ENCODE results near the gene C4orf50.

C4orf50 gene

DNA sequence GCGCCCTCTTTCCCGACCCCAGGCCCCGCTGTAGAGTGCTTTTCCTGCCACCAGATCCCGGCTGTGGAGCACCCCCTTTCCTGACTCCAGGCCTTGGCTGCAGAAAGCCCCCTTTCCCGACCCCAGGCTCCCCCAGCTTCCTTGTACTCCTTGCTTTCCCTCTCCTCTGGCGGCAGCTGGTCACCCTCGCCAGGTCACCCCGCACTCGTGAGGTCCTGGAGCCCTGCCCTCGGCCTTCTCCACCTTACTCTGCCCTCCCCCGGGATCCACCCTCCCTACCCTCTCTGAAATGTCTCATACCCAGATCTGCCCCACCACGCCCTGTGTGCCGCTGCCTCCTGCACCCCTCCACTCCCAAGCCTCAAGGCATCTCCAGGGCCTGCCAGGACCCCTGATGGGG, 25.0 kb upstream of the C4orf50 start:
- no peak for DNase-seq

DNA sequence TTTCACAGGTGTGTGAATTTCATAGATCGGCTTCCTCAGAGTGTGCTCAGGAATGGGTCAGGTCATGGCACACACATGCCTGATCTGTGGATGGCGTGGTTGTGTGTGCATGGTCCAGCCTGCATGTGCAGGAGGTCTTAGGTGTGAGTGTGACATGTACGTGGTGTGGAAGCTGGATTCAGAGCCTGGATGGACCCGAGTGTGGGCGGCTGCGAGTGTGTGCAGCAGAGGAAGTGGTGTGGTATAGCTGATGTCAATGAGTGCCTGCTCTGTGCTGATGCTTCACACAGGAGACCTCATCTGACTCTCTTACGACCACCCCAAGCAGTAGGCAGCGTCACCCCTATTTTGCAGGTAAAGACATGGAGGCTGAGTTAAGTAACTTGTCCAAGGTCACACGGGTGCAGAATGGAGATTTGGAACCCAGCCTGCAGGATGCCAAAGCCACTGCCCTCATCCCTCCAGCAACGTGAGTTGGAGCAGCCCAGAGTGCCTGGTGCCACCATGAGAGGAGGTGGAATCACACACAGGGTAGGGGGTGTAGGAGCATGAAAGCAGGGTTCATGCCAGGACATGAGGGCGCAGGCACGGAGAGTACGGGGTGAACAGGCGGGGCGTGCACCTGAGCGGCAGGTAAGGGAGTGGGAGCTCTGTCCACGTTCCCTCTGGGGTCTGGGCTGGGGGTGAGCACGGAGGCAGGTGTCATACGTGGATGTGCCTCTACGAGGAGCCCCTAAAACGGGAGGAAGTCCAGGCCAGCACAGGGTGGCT, 24.2 kb upstream of the C4orf50 start:
- DNase-seq: no peak

DNA sequence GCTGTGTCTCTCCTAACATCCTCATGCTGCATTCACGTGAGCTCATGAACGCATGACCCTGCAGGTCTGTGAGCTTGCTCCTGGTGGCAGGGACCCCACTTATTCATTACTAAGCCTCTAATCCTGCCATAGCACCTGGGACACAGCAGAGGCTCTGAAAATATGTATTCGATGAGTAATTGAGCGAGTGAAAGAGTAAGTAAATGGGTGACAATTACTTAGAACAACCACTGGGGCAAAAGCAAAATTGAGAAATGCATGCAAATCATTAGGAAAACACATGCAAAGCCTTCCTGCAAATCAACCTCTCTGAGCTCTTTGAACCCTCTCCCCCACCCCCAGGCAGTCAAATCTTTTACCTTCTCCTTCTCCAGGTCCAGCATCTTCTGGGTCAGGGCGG, 23.6 kb upstream of the C4orf50 start:
- DNase-seq: no peak

DNA sequence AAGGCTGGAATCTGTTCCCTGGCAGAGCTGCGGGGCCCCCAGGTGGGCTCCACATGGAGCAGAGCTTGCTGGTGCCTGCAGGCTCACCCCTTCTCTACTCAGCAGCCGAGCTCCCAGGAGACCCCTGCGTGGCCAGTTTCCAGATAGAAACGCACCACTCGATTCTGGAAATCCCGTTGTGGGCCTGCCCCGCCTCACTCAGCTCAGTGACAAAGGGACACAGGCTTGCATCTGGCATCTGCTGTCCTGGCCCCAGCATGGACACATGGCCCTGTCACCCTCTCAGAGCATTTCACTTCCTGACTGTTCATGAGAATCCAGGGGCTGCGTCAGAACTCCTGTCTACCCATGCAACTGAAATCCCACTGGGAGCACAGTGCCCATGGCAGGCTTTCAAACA, 20.5 kb upstream of the C4orf50 start:
- no peak for DNase-seq

DNA sequence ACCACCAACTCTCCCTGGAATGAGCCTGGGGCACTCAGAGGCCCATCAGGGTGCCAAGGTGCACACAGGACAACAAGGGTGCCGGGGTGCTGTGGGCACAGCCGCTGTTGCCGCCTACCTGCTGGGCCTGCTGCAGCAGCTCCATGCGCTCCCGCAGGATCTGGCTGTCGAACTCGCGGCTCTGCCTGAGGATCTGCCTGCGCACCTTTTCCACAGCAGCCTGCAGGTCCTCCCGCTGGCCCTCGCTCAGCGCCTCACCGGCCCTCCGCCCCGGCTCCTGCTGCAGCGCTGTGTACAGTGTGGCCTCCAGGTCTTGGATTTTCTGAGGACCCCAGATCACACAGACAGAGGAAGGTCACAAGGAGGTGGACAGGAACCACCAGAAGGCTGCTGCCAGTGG, 17.6 kb upstream of the C4orf50 start:
- DNase-seq: no peak

DNA sequence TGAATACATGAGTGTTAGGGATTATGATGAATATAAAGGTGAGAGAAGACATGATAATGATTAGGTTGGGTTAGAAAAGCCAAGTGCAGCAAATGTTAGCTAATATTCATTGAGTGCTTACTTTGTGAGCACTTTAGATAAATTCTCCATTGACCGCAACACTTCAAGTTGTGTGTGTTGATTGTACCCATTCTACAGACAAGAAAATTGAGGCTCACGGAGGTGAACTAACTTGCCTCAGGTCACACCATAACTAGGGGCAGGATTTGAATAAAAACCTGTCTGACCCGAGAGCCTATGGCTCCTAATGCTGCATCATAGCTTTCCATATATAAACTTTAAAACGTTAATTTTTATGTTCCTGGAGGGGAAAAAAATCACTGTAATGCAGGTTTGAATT, 15.2 kb upstream of the C4orf50 start:
- DNase-seq: no peak

DNA sequence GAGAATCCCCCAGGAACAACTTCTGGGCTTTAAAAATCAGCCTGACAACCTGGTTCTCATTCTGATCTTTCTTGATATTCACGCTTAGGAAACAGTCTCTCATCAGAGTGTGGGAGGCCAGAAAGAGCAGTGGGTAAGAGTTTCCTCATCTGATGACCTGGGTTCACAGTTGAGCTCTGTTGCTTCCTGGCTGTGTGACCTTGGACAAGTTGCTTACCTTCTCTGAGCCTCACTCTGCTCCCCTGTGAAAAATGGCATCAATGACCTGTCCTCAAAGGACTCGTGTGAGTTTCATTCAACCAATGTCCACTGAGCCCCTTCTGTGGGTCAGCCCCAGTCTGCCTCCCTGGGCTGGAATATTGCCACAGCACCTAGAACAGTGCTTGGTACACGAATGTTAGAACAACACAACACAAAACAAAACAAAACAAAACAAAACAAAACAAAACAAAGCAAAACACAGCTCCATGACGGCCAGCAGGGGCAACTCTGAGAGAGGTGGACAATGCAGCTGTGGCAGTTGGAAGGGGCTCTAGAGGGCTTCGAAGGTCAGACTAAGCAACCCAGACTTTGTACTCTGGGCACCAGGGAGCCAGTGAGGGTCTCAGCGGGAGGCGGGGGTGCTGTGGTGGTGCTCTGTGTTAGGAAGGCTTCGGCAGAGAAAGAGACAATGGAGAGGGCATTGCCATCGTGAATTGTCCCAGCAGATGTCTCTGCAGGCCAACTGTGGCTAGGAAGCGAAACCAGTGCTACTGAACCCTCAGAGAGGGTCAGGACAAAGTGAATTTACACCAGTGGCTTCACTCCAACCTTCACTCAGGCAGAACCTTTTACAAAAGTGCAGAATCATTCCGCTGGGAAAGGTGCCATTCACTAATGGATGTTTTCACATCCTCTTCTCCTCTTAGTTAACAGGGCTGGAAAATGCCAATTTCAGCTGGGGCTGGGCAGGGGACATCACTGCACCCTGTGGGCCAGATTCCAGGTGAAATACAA, 14.3 kb upstream of the C4orf50 start:
- no peak for DNase-seq

DNA sequence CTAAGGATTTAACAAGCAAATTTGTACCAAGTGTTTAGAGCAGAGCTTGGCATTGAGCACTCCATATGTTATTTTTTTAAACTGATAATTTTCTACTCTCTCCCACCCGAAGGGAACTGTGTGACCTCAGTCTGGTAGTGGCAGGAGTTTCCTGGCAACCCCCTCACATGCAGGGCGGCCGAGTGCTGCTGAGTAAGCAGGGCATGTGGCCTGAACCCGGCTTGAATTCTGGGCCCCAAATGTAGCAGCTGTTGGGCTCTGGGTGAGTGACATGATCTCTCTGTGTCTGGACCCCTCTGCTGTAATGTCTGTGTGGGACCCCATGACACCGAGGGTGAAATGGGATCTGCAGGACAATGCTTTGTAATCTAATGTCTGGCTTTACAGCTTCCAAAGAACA, 13.6 kb upstream of the C4orf50 start:
- no peak for DNase-seq

DNA sequence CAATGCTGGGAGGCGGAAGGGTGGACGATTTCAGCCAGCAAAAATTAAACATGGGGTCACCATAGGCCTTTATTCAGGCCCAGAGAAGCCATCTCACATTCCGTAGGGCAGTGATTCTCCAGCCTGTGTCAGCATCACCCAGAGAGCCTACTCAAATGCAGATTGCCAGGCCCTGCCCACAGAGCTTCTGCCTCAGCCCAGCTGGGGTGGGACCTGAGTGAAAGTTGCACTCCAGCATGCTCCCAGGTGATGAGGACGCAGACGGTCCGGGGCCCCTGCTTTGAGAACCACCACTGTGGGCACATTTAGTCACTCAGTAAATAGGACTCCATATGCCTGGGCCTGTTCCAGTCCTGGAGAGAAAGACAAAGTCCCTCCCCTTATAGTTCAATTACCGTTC, 12.4 kb upstream of the C4orf50 start:
- DNase-seq: no peak

DNA sequence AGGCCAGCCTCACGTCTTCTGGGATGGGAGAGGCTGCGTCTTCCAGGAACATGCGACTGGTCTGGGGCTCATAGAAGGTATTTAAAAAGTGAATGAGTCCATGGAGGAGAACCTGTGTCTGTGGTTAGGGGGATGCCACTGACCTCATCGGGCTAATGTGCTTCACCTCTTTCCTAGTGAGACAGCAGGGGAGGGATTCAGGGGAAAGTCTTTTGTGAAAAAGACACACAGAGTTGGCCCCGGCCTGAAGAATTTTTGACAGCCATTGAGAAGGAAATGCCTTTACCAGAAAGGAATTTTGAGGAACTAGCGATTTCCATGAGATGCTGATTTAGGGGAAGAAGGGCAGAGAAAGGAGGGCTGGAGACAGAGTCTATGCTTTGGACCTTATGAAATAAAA, 11.0 kb upstream of the C4orf50 start:
- no peak for DNase-seq

DNA sequence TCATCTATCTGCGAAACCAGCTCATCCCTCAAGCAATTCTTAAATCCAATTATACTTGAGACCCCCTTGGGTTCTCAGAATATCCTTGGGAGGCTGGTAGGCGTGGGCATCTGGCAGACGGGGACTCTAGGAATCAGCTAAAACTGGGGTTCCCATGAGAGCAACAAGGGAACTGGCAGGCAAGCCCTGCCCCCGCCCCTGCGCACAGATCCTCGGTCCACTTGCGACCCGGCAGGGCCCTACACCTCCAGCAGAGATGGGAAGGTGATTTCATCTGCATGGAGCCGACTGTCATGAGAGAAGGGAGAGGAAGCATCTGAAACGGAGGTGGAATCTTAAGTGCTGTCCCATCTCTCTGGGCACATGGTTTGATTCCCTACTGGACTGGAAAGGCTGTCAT, 9.9 kb upstream of the C4orf50 start:
- DNase-seq: no peak

DNA sequence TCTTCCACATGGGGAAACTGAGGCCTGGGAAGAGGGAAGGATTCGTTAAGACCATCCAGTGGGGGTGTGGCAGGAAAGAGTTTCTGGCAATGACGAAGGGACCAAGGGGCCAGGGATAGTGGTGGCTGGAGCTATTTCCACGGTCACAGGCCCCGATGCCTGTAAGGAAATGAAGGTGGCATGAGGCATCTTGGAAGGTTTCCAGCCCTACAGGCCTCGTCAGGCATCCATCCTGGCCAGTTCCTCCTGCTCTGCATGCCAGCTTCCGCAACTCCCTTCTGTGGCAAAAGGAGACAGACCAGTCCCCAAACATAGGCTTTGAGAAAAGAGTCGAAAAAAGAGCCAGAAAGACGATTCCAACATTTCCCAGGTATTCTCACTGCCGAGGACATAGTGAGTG, 9.2 kb upstream of the C4orf50 start:
- DNase-seq: no peak

DNA sequence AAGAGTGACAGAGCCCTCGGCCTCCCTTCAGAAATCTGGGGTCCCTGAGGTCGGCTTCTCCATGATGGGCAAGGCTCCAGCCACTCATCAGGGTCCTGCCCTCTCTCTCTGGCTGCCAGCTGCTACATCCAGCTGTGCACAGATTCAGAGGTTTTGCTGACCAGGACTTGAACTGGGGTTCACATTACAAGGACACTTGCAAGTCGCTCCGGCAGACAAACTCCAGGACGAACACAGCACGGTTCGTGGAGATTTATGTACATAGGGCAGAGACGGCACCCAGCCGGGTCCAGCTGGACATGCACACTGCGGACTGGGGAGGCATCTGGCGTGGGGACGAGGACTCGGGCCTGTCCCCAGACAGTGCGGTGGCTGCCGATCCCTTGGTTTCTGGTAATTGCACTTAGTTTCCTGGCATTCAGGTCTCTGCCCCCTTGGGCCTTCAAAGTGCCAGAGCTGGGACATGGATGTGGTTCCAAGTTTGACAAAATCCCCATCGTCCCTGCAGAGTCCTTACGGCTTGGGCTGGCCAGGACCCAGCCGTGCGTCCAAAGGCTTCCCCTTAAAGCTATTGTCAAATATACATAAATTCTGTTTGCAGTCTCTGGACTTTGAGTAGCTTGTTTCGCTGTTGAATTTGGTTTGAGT, 6.2 kb upstream of the C4orf50 start:
- no peak for DNase-seq

DNA sequence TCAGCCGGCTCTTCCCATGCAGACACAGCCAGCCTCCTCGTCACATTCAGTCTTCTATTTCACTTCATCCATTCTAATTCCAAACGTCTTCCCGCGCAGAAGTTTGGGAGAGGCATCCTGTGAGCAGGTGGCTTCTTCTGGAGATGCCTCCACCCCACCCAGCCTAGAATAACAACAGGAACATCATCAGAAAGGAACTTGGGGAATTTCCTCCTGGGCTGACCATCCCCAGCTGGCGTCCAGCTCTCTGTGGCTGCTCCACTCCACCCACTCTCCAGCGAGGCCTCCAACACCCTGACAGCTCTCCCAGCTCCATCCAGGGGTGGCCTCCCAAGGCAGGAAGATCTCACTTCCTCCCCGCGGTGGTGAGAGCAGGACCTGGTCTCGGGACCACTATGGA, 5.5 kb upstream of the C4orf50 start:
- no peak for DNase-seq

DNA sequence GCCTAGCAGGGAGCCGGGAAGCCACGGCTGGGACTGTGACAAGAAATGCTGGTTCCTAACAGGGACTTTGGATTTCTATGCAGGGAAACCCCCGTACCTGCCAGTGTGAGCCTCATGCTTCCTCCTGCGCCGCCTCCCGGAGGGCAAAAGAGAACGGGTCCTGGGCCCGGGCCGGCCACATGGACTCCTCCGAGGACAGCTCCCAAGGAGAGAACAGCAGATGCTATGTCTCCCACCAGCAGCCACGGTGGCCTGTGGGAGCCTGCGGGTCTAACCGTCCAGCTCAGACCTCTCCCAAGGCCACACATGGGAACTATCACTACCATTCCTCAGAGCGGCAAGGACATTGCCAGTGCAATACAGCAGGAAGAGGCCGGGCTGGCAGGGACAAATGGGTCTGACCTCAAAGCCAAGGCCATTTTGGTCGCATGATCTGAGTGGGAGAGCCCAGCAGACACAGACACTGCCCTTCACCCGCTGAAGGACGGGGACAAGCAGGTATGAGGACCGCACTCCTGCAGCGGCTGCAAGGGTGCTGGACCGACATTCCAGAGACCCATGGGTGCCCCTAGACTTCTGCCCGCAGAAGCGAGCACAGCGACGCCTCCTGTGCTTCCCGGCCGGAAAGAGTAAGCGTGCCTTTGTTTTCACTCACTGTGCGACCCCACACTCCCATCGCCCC, 4.5 kb upstream of the C4orf50 start:
- DNase-seq: no peak

DNA sequence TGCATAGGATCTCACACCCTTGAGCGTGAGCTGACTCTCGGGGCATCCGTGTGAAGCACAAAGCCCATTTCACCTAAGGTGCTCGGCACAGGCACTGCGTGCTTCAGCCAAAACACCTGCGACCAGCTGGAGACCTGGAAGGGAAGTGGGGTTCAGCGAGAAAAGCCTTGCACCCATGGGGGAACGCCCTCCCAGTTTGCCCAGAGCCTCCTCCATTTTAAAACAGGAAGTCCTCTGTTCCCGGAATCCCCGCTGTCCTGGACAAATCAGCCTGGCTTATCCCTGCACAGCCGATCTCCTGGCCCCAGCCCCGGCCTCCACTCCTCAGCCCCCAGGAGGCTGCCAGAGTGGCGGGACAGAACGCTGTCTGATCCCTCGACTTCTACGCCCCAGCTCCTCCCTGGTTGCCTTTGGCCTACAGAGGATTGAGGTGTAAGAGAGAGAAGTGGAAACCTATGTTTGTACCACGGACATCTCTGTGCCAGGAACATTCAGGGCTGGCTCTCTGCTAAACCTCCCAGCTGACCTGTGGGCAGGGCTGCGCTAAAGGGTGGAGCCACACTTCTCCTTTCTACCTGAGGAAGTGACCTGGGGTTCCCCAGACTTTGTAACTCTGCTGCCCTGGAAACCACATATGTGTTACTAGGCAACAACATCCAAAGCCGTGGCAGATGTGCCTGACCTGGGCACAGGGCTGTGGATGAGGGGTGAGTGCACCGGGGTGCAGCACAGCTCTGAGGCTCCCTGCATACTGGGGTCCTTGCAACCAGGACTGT, 3.8 kb upstream of the C4orf50 start:
- no peak for DNase-seq

DNA sequence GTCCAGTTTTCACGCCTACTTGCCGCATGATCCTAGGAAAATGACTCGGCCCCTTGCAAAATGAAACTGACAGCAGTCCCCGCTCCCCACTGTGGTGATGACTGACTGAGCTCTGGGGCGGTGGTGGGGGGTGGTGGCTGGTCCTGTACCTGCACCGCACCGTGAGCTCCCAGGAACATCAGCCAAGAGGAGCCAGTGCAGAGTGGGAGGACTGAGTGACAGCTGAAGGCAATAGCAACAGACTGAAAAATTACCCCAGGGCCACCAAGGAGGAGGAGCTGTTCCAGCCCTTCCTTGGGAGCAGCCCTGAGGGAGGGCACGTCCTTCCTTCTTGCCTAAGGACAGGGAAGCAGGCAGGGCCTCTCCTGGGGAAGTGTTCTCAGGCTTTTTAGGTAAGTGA, 2.4 kb upstream of the C4orf50 start:
- no peak for DNase-seq

DNA sequence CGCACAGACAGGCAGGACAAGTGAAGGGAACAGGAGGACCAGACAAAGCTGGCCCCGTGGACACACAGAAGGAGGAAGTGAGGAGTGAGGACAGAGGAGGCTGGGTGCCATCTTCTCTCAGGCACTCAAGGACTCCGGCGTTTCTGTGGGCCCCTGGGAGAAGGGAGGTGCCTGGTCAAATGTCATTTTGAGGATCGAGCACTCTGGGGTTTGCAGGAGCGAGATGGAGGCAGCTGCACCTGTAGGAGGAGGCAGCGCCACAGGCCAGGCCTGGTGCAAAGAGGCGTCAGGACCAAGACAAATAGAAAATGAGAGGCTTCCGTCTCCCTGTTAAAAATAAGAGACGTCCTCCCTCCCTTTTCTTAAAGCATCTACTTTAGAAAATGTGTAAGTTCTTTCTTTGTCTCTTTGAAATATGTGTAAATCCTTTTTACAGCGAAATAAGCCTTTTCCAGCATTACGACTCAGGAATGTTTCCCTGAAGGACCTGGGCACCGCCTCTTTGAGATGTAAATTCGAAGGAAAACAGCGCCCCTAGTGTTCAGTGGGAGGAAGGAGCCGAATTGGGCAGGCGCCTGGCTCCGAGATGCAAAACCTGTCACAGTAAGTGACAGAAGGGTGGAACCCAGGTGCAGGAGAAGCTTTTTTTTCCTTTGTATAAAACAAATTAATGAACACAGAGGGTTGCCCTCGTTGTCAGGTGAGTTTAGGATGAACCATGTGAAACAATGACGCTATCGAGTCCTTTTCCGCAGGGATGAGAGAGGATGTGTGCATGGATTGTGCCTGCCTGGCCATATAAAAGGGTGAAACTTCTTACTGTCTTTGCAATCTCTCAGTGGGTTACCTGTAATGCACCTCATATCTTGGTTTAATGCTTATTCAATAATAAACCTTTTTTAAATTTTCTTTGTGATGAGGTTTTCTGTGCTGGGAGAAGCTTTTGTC, 1.4 kb upstream of the C4orf50 start:
- DNase-seq: no peak

DNA sequence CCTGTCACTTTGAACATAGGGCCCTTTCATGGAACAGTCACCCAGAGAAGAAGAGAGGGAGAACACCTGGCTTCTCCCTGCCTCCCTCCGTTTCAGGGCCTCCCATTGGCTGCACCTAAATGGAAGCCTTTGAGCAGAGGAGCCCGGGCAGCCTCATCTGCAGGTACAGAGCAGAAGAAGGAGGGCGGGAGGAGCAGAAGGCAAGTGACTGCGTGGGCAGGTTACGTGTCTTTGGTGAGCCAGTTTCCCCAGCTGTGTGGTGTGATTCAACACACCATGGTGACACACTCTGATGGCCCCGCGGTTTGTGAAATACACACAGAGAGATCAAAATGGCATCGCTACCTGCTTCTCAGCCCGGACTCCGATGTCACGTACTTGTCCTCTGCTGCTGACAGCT, 431 bp downstream of the C4orf50 start:
- DNase-seq: no peak

DNA sequence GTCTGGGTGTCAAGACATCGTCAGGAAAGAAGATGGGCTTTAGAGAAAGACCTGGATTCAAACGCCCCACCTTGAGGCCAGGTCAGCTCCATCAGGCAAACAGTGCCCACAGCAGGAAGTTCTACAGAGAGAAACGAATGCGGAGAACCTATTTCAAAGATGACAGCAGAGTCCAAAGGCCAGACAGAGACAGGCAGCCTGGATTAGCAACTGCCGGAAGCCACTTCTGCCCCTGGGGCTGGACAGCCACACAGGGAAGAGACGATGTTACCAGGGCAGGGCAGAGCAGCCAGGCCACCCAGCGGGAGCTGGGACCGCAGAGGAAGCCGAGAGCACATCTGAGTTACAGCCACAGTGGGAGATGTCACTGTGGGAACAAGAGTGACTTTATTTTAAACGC, 1.2 kb downstream of the C4orf50 start:
- DNase-seq: no peak

DNA sequence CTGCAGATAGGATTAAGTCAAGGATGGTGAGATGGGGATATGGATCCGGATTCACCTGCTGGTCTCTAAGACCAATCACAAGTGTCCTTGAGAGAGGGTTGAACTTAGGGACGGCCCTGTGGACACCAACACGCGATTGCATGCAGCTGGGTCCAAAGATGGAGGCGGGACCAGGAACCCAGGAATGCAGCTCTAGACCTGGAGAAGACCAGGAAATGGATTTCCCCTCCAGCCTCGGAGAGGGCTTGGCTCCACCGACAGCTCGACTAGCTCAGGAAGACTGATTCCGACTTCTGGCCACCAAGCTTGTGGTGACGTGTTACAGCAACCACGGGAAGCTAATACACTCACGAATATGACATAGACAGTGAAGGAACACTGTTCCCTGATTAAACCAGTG, 4.7 kb downstream of the C4orf50 start:
- no peak for DNase-seq
